ENCODE measurements around the gene SOCS7. TPM values are rescaled to one million over a fixed set of nuclear protein-coding genes. Genes with fewer than 3 reads are reported as not detected.

The SOCS7 gene
- polyA plus RNA-seq, 3 donors: 0.14 to 13.2 (median 0.15) TPM

DNA sequence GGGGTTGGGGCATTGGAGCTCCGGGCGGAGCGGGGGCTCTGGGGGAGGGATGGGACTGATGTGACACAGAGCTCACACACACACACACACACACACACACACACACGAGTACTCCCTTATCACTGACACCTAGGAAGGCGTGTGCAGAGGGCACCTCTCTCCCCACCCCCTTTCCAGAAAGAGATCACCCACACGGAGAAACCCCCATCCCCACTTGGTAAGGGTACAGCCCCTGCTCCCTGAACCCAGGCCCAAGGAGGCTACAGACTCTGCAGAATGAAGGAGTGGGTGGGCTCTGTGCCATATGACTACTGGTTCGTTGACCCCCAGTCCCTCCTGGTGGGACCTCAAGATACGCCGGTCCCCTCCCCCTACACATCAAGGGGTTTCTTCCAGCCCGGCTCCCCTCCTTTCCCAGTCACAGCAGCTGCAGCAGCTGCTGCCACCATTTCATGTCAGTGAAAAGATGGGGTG is 67.9 kb downstream of the SOCS7 start:
- H3K27ac ChIP-seq (ENCODE audit: low read depth in 1 of 2, low read length in 2 of 2): no peak overlapping the region
- H3K36me3 Mint-ChIP-seq: peaks cover 0 to 2% of the 10 kb centered on the region in 2 donors
- no peak overlapping the region for H3K27ac Mint-ChIP-seq
- peaks cover 13 to 43% of the 10 kb centered on the region in 2 donors for H3K27me3 ChIP-seq (ENCODE audit: control insufficient read depth in 2 of 2, insufficient read depth in 2 of 2, low read length in 2 of 2)
- peaks cover 14 to 15% of the 10 kb centered on the region in 2 donors for H3K4me1 ChIP-seq (ENCODE audit: control insufficient read depth in 1 of 2, insufficient read depth in 2 of 2, low read length in 2 of 2)
- DNase-seq: no peak
- peaks cover 0 to 12% of the 10 kb centered on the region in 2 donors for H3K9me3 ChIP-seq (replicated peaks in 1 of 2; ENCODE audit: control insufficient read depth in 1 of 2, insufficient read depth in 1 of 2, low read length in 2 of 2)
- H3K9ac ChIP-seq (ENCODE audit: insufficient read depth, low read length, poor library complexity, severe bottlenecking): no peak overlapping the region
- intact Hi-C loops (cut with micrococcal nuclease): no loop called here
- WGBS (ENCODE audit: insufficient coverage): 0% methylated on average over 1 of the region's 10 CpGs
- H3K9me3 Mint-ChIP-seq: peaks cover 0 to 5% (median 1%) of the 10 kb centered on the region in 7 donors
- H3K79me2 ChIP-seq (ENCODE audit: insufficient read depth, low read length): no peaks in the 10 kb centered on the region
- H2AFZ ChIP-seq (ENCODE audit: insufficient read depth, low read depth, low read length, poor library complexity, severe bottlenecking): no peak overlapping the region
- H3K4me3 ChIP-seq (replicated peaks in 1 of 3; ENCODE audit: low read depth in 2 of 3, low read length in 3 of 3): no peak overlapping the region
- H4K20me1 ChIP-seq (ENCODE audit: insufficient read depth, low read length): no peaks in the 10 kb centered on the region
- TF ChIP-seq, protein P1, sequence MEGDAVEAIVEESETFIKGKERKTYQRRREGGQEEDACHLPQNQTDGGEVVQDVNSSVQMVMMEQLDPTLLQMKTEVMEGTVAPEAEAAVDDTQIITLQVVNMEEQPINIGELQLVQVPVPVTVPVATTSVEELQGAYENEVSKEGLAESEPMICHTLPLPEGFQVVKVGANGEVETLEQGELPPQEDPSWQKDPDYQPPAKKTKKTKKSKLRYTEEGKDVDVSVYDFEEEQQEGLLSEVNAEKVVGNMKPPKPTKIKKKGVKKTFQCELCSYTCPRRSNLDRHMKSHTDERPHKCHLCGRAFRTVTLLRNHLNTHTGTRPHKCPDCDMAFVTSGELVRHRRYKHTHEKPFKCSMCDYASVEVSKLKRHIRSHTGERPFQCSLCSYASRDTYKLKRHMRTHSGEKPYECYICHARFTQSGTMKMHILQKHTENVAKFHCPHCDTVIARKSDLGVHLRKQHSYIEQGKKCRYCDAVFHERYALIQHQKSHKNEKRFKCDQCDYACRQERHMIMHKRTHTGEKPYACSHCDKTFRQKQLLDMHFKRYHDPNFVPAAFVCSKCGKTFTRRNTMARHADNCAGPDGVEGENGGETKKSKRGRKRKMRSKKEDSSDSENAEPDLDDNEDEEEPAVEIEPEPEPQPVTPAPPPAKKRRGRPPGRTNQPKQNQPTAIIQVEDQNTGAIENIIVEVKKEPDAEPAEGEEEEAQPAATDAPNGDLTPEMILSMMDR (IDR thresholded peaks at IDR 0.05): no peak
- peaks cover 22% of the 10 kb centered on the region for H3K4me1 Mint-ChIP-seq
- H3K36me3 ChIP-seq (replicated peaks in 1 of 2; ENCODE audit: control insufficient read depth in 1 of 2, insufficient read depth in 2 of 2, low read length in 2 of 2): no peaks in the 10 kb centered on the region
- peaks cover 47 to 70% (median 48%) of the 10 kb centered on the region in 3 donors for H3K27me3 Mint-ChIP-seq (ENCODE audit: low read depth in 3 of 3)
- H3K4me3 Mint-ChIP-seq: peak overlapping the region in 1 of 2 donors; percentile 48
- no peak overlapping the region for H3K4me2 ChIP-seq (replicated peaks; ENCODE audit: extremely low read depth, low read length, poor library complexity, severe bottlenecking)

DNA sequence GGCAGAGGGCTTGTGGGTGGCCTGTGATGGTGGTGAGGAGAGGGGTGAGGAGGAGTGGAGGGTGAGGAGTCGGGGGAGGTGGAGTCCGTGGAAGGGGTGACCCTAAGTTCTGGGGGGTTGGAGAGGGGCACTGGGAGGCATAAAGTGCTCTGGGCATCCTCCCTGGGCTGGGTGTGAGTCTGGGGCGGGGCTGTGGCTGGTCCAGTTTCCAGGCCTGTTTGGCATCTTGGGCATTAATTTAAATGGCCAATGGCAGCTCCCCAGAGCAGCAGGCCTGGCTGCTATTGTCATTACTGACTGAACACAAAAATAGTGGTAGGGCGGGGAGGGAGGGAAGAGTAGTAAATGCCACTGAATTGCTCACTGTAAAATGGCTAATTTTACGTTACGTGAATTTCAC is 68.9 kb downstream of the SOCS7 start:
- no peak overlapping the region for H3K27ac ChIP-seq (ENCODE audit: low read depth in 1 of 2, low read length in 2 of 2)
- WGBS (ENCODE audit: insufficient coverage): 83% methylated on average over 6 of the region's 6 CpGs
- Mint-ChIP-seq H3K4me1 (peaks cover 23% of the 10 kb centered on the region), H3K27me3 (ENCODE audit: low read depth in 3 of 3) (peaks cover 47 to 79% (median 57%) of the 10 kb centered on the region in 3 donors), H3K27ac (peak overlapping the region in 1 of 7 donors; percentile 42), H3K36me3 (peaks cover 0 to 2% of the 10 kb centered on the region in 2 donors), H3K4me3 (no peak overlapping the region), H3K9me3 (peaks cover 0 to 5% (median 1%) of the 10 kb centered on the region in 7 donors)
- no peak overlapping the region for H3K9ac ChIP-seq (ENCODE audit: insufficient read depth, low read length, poor library complexity, severe bottlenecking)
- intact Hi-C loops (cut with micrococcal nuclease): loop anchor here in 1 of 2 donors (10.0 kb wide), 1 partner anchor 64 kb away; no protein-coding TSS in a partner anchor
- peaks cover 13 to 14% of the 10 kb centered on the region in 2 donors for H3K4me1 ChIP-seq (ENCODE audit: control insufficient read depth in 1 of 2, insufficient read depth in 2 of 2, low read length in 2 of 2)
- no peak overlapping the region for H3K4me2 ChIP-seq (replicated peaks; ENCODE audit: extremely low read depth, low read length, poor library complexity, severe bottlenecking)
- H3K79me2 ChIP-seq (ENCODE audit: insufficient read depth, low read length): no peaks in the 10 kb centered on the region
- TF ChIP-seq, protein P1 (IDR thresholded peaks at IDR 0.05): no peak
- no peaks in the 10 kb centered on the region for H4K20me1 ChIP-seq (ENCODE audit: insufficient read depth, low read length)
- peaks cover 0 to 12% of the 10 kb centered on the region in 2 donors for H3K9me3 ChIP-seq (replicated peaks in 1 of 2; ENCODE audit: control insufficient read depth in 1 of 2, insufficient read depth in 1 of 2, low read length in 2 of 2)
- H3K36me3 ChIP-seq (replicated peaks in 1 of 2; ENCODE audit: control insufficient read depth in 1 of 2, insufficient read depth in 2 of 2, low read length in 2 of 2): no peaks in the 10 kb centered on the region
- peaks cover 13 to 47% of the 10 kb centered on the region in 2 donors for H3K27me3 ChIP-seq (ENCODE audit: control insufficient read depth in 2 of 2, insufficient read depth in 2 of 2, low read length in 2 of 2)
- DNase-seq: no peak
- no peak overlapping the region for H3K4me3 ChIP-seq (replicated peaks in 1 of 3; ENCODE audit: low read depth in 2 of 3, low read length in 3 of 3)
- no peak overlapping the region for H2AFZ ChIP-seq (ENCODE audit: insufficient read depth, low read depth, low read length, poor library complexity, severe bottlenecking)
